GM12874 (cell line): Measurements from ENCODE around the gene C1QL4.

Experiments
- TF ChIP-seq, protein P1 (sequence below): IDR thresholded peaks from 2 replicates; pipeline ENCODE4 v1.5.1; 2011; ENCODE audit warnings: low read depth, mild to moderate bottlenecking, control low read depth, low read length, moderate library complexity; ENCODE audit not compliant: insufficient read depth

C1QL4 gene

DNA sequence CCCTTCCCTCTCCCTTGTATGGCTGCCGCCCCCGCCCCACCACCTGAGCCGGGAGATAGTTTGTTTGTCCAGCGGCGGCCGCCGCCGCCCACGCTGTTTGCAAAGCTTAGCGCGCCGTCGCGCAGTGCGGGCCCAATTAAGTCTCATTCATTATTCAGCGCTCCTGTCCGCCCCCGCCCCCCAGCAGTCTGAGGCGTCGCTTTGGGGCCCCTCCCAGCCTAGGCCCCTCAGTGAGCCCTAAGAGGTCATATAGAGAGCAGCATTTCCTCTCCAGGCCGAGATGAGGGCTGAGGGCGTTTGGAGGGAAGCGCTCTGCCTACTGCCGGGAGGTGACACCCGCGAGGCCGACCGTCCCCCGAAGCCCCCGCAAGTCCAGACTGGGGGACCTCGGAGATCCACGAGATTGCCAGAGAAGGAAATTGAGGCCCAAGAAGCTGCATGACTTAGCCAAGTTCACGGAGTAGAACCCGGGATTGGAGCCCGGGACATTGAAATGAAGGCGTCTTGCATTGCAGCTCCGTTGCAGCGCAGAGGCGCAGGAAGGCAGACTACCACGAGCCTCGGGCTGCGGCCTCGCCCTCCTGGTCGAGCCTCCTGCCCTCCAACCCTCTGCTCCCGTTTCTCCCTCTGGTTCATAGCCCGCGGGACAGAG lies 9.8 kb upstream of the C1QL4 start, which contains the start of gene DNAJC22:
Gene DNAJC22 (plus strand): TSS at position 230 of the 652 bp plus-strand sequence. CDS start 1,985 bp downstream, outside the sequence.
- TF ChIP-seq, protein P1, sequence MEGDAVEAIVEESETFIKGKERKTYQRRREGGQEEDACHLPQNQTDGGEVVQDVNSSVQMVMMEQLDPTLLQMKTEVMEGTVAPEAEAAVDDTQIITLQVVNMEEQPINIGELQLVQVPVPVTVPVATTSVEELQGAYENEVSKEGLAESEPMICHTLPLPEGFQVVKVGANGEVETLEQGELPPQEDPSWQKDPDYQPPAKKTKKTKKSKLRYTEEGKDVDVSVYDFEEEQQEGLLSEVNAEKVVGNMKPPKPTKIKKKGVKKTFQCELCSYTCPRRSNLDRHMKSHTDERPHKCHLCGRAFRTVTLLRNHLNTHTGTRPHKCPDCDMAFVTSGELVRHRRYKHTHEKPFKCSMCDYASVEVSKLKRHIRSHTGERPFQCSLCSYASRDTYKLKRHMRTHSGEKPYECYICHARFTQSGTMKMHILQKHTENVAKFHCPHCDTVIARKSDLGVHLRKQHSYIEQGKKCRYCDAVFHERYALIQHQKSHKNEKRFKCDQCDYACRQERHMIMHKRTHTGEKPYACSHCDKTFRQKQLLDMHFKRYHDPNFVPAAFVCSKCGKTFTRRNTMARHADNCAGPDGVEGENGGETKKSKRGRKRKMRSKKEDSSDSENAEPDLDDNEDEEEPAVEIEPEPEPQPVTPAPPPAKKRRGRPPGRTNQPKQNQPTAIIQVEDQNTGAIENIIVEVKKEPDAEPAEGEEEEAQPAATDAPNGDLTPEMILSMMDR: no peak

DNA sequence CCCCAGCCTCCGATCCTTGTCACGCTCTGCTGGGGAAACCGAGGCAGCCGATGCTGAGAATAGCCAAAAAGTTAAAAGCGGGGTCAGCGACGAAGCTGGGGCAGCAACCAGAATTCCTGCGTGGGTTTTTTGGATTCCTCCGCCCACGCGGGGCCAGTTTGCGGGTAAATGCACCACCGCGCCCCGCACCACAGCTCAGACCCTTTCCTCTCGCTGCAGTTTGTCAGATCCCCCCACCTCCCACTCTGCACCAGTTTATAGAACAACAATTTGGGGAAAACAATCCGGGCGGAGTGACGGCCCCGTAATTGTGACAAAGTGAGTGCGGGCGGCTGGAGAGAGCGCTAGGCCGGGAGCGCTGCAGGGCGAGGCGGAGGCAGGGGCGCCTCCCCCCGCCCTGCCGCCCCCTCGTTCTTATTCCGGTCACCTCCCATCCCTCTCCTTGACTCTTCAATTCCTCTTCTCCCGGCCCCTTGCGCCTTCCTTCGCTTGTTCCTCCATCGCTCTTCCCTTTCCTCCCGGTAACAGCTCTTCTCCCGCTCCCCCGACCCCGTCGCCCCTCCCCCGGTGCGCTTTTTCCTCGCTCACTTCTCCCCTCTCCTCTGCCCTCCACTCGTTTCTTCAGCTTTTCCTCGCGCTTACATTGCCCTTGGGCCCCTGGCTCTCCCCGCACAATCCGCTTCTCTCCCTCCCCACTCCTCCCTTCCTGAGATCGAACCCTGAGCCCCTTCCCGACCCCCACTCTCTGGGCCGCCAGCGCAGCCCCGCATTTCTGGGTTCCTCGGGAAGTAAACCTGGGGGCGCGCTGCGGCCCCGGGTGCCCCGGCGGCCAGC lies 9.1 kb upstream of the C1QL4 start:
- TF ChIP-seq, protein P1: no peak

DNA sequence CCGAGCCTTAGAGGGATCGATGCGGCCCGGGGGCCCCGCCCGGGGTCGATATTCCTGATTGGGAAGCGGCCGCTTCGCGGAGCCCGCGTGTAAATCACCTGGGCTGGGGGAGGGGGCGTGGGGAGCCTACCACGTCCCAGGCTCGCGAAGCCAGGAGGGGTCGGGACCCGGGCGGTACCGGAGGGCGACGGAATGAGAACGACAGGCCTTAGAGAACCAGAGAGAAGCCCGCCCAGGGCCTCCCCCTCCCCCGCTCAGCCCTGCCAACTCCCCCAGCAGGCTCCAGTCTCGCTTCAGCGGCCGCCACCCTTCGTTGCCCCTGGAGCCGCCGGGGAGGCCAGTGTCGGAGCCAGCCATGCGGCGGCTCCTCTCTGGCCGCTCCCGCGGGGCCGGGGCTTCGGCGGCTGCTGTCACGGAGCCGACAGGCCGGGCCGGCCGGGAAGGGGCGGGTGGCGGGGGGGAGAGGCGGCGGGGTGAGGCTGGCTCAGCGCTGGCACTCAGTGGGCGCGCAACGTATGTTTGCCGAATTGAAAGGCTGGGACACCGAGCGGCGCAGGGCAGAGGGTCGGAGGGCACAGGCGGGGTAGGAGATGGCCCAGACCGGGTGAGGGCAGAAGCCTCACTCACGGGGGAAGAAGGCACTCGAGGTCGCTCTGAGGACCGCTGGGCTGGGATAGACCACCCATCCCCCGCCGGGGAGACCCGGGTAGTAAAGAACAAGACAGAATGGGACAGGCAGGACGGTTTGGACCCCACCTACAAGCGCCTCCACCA lies 8.2 kb upstream of the C1QL4 start:
- TF ChIP-seq, protein P1: no peak

DNA sequence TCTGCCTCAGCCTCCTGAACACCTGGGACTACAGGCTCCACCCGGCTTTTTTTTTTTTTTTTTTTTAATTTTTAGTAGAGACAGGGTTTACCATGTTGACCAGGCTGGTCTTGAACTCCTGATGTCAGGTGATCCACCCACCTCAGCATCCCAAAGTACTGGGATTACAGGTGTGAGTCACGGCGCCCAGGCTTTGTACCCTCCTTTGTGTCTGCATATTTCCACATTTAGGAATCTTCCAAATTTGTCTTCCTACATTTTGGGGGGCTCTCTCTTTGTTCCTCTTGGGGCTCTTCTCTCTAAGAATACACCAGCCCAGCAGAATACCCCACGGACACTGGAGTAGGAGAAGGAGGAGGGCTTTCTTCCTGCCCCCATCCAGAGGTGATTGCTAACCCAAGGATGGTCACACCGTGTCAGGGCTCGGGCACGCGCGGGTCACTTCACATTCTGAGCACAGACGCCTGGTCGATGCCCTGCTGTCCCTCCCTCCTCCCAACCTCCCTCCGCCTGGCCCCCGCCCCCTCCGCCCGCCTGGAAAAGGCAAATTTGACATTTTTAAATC lies 7.6 kb upstream of the C1QL4 start:
- TF ChIP-seq, protein P1: no peak

DNA sequence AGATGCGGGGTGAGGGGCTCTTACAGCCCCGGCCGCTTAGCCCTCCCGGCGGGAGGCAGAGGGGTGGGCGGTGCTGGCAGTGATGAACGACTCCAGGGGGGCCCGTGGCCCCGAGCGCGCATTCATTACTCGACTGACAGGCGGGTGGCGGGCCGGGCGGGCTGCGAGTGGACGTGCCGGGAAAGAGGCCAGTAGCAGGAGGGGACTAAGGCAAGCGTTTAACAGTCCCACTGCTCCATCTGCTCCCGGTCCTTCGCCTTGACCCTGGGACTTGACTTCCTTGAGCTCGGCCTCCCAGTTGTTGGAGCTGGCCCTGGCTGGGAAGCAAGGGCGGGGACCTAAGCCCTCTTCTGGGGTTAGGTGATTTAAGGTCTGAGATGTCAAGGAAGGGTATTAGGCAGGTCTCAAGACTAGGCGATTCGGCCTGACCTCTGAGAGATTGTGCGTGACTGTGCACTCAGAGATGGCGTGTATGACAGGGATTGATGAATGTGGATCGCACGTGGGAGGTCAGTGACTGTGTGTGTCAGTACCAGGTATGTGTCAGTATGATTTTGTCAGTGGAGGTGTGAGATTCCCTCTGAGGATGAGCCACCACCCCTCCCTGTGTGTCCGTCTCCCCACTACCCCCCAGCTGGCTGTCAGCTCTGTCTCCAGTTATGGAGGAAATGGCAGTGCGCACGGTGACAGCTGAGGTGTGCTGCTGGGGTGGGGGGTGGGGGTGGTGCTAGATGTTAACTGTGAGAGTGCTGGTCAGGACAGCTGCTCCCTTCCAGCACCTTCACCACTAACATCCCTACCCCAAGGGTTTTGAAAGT lies 6.1 kb upstream of the C1QL4 start:
- TF ChIP-seq, protein P1: no peak

DNA sequence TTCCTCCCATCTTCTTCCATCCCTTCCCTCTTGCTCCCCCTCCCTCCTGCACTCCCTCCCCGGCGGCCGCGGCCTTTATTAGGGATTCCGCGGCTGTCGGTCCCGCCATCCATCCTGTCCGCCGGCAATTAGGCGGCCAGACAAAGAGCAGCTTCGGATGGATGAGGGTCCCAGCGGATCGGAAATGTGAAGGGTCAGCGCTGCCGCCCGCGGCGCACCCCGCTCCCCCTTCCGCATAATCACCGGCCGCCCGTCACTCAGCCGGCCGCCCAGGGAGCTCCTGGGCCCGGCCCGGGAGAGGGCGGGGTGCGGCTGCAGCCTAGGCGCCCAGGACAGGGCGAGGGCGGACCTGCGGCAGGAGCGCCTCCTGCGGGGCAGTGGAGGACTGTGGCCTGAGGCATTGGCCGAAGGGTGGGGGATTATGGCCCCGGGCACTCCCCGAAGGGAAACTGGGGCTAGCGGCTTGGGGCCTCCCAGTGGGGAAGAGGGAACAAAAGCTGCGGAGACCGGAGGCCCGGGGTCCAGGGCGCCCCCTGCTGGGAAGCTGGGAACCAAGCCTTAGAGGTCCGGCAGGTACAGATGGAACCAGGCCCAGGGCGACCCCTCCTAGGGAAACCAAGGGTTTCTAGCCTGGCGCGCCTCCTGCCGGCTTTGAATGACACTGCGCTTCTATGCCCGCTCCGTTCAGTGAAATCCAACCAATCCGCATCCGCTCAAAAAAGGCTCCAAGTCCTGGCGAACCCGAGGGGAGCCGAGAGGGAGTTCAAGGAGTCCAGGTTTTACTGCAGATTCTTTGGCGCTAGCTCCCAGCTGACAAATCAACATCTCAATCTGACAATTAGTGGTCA lies 5.3 kb upstream of the C1QL4 start:
- TF ChIP-seq, protein P1: peak; percentile 90
